Superior temporal gyrus (tissue), 1 donor: ENCODE data around the gene NDUFB2.
"Not testable (repeated sequence)": the region's sequence is repeated elsewhere in the genome, so short reads cannot be mapped to it uniquely, and the experiment has no call there.

Experiments used
- DNase-seq: peaks from one replicate; pipeline ENCODE4 v3.0.0-alpha.2; 2016; ENCODE audit errors: extremely low spot score

Gene NDUFB2

DNA sequence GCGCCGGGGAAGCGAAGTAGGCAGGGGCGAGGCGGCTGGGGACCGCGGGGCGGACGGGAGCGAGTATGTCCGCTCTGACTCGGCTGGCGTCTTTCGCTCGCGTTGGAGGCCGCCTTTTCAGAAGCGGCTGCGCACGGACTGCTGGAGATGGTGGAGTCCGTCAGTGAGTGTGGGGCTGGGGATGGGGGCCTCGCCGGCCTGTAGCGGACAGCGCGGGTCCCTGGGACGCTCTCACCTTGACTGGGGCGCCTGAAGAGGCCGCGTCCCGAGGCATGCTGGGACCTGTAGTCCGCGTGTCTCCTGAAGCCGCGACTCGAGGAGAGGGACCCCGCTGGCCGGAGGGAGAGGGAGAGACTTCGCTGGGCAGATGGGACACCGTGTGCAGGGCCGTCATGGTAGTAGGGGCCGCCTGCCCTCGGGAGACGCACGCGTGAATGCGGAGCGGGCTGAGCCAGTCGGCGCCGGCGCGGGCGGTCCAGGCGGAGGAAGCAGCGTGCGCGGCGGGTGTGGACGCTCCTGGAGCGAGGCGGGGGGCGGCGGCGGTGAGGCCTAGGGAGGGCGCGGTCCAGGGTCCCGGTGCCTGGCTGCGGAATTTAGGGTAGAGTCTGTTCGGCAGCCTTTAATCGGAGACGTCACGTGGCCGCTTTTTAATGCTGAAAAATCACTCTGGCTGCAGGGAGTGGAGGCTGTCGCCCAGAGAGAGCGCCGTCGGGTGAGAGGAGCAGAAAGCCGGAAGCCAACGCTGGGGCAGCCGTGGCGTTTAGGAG is at the start of gene NDUFB2:
Gene NDUFB2, plus strand, starts transcription at position 29 of the 767 bp plus-strand sequence. Its CDS starts 37 bp downstream, at position 66.
- peak; percentile 86 for DNase-seq

GRCh38 chr7:140646931-140647647 is 49.4 kb upstream of the NDUFB2 start:
- peak; percentile 55 for DNase-seq

GRCh38 chr7:140649556-140650205 is 46.8 kb upstream of the NDUFB2 start:
- no peak for DNase-seq

- no peak for DNase-seq
These were observed 46.1 kb upstream of the NDUFB2 start for GRCh38 chr7:140650367-140650766.

- peak; percentile 92 for DNase-seq
These were observed 43.0 kb upstream of the NDUFB2 start for GRCh38 chr7:140653319-140654108.

DNA sequence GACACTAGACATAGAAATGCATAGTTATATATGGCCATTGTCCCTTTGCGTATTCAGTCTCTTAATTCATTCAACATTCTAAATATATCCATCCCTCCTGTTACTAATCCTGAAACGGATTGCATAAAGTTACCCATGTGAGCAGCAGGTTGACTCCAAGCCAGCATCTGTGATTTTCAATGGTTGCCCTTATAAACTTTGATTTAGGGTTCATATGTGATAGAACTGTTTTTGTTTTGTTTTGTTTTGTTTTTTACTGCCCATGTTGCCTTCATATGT is 42.5 kb upstream of the NDUFB2 start:
- DNase-seq, result no peak

DNA sequence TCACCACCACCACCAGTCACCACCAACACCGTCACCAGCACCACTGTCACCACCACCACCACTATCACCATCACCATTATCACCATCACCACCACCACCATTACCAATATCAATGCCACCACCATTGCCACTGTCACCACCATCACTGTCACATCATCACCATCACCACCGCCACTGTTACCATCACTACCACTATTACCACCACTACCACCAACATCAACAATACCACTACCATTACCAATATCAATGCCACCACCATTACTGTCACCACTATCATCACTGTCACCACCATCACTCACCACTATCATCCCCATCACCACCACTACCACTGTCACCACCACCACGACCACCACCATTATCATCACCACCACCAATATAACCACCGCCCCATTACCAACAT is 41.8 kb upstream of the NDUFB2 start:
- no peak for DNase-seq

- no peak for DNase-seq
These were observed 40.7 kb upstream of the NDUFB2 start for GRCh38 chr7:140655511-140656408.

GRCh38 chr7:140656548-140657515 is 39.7 kb upstream of the NDUFB2 start:
- no peak for DNase-seq

DNA sequence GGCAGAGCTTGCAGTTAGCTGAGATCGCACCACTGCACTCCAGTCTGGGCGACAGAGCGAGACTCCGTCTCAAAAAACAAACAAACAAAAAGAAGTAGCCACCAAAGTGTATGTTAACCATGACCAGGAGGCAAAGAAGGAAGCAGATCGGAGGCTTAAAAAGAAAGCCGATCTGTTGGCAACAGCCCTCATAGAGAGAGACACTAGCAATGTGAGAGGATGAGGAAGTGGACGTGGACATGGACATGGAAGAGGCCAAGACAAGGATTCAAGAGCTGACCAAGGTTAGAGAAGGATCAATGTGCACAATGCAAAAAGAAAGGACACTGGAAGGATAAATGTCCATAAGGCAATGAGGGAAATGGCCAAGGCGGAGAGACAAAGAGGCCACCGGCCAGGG is 38.6 kb upstream of the NDUFB2 start:
- DNase-seq, result no peak

DNA sequence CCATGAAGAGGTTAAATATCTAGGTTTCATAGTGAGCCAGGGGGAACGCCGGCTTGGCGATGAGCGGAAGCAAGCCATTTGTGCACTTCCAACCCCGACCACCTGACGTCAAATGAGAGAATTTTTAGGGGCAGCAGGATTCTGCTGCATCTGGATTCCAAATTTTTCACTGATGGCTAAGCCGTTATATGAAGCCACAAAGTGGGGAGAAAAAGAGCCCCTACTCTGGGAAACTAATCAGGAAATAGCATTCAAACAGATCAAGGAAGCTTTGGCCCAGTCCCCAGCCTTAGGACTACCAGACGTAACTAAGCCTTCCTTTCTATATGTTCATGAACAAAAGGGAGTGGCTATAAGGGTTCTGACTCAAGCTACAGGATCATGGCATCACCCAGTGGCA is 36.7 kb upstream of the NDUFB2 start:
- DNase-seq, result no peak

GRCh38 chr7:140661124-140661523 is 35.4 kb upstream of the NDUFB2 start:
- no peak for DNase-seq

- DNase-seq, result not testable (repeated sequence)
These were observed 33.6 kb upstream of the NDUFB2 start for GRCh38 chr7:140662938-140663337.

DNA sequence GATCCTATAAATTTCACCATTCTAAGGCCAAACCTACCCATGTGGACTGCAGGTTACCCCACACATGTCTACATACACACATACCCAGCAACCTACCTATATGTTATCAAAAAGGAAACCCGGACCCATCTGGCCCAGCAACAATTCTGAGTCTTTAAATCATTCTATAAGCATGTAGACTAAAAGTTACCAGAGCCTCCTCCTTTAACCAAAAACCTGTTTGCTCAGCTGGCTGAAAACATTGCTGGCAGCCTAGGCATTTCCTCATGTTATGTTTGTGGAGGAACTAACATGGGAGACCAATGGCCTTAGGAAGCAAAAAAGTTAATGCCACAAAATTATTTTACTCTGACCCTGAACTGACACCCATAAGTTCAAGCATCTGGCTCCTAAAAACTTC is 29.0 kb upstream of the NDUFB2 start:
- no peak for DNase-seq

GRCh38 chr7:140668641-140669040 is 27.9 kb upstream of the NDUFB2 start:
- DNase-seq, result no peak

DNA sequence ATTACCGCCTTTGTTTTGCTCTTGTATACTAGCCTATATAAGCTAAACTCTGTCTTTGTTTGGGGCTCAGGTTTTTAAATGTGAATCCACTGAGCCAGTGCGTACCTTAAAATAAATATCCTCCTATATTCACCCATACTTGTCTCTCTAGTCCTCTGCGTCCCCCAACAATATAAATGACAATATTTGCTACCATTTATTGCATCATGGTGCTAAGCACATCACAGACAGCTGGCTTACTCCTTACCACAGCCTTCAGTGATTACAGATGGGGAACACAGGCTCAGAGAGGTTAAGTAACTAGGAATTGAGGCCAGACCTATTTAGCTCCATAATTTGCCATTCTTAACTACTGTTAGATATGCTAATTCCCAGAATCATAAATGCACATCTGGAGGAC is 27.2 kb upstream of the NDUFB2 start:
- no peak for DNase-seq

DNA sequence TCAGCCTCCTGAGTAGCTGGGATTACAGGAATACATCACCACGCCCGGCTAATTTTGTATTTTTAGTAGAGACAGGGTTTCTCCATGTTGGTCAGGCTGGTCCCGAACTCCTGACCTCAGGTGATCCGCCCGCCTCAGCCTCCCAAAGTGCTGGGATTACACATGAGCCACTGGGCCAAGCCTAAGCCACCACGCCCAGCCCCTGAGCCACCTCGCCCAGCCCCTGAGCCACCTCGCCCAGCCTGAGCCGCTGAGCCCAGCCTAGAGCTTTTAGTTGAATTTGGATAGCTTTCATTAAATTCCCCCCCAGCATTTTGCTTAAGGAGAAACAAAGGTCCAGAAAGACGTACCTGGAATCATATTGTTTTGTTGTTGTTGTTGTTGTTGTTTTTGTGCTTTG is 26.6 kb upstream of the NDUFB2 start:
- DNase-seq, result not testable (repeated sequence)

- no peak for DNase-seq
These were observed 26.1 kb upstream of the NDUFB2 start for GRCh38 chr7:140670343-140670935.

DNA sequence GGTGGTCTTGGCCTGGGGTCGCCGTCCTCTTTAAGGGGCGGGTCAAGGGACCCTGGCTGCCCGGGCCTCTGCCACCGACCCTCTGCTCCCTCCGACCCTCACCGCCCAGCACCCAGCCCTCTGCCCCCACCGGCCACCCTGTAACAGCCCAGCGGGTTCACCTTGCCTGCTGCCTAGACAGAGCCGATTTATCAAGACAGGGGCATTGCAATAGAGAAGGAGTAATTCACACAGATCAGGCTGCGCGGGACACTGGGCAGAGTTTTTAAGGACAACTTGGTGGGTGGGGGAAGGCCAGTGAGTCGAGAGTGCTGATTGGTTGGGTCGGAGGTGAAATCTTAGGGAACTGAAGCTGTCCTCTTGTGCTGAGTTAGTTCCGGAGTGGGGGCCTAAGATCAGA is 24.5 kb upstream of the NDUFB2 start:
- DNase-seq, result no peak
